WTC11 (cell line): Measurements from ENCODE around the gene NHSL2. TPM values are rescaled to one million over a fixed set of nuclear protein-coding genes. Genes with fewer than 3 reads are reported as not detected.

ENCODE experiments used
- ATAC-seq: fragments of 200-7000 bp; cut with Tn5 transposase; 2 replicates; pipeline ENCODE4 v1.10.0; 2021; ENCODE audit warnings: mild to moderate bottlenecking, moderate library complexity
- CTCF ChIA-PET: fragments of 300-600 bp; sonication (Branson Sonifier 250); formaldehyde crosslinking; loops from one replicate; lab custom pipeline; 2021; ENCODE audit warnings: antibody characterized with exemption; lab: Charles Lee
- POLR2A ChIA-PET: fragments of 350-600 bp; sonication (Branson Sonifier 250); formaldehyde crosslinking; loops from one replicate; lab custom pipeline; 2021; ENCODE audit warnings: antibody characterized with exemption; lab: Charles Lee
- DNase-seq: peaks from one replicate; pipeline ENCODE4 v3.0.0; 2021; ENCODE audit warnings: low spot score
- H3K27ac Mint-ChIP-seq: 2 replicates; pipeline ENCODE4 v1.8.0; 2021; ENCODE audit warnings: mixed read lengths
- H3K27me3 Mint-ChIP-seq: 2 replicates; pipeline ENCODE4 v1.8.0; 2021; ENCODE audit warnings: low read depth, mild to moderate bottlenecking, moderate library complexity, mixed read lengths
- H3K36me3 Mint-ChIP-seq: 2 replicates; pipeline ENCODE4 v1.8.0; 2021; ENCODE audit warnings: mixed read lengths
- H3K4me1 Mint-ChIP-seq: 2 replicates; pipeline ENCODE4 v1.8.0; 2022; ENCODE audit warnings: mixed read lengths
- H3K4me3 Mint-ChIP-seq: 2 replicates; pipeline ENCODE4 v1.8.0; 2021; ENCODE audit warnings: mild to moderate bottlenecking, moderate library complexity, mixed read lengths
- H3K9me3 Mint-ChIP-seq: 2 replicates; pipeline ENCODE4 v1.8.0; 2021; ENCODE audit warnings: mixed read lengths
- ATF1 ChIP-seq: sonication (generic); formaldehyde crosslinking; IDR thresholded peaks from 2 replicates; pipeline ENCODE4 v1.8.1; 2023; ENCODE audit warnings: mild to moderate bottlenecking, moderate library complexity, missing genetic modification reagents
- CBFB ChIP-seq: sonication (generic); formaldehyde crosslinking; IDR thresholded peaks from 2 replicates; pipeline ENCODE4 v1.8.1; 2022; ENCODE audit warnings: mild to moderate bottlenecking, low read depth, missing genetic modification reagents
- CREB1 ChIP-seq: sonication (generic); formaldehyde crosslinking; IDR thresholded peaks from 2 replicates; pipeline ENCODE4 v1.8.0; 2023; ENCODE audit warnings: mild to moderate bottlenecking, missing genetic modification reagents
- CREM ChIP-seq: sonication (generic); formaldehyde crosslinking; IDR thresholded peaks from 2 replicates; pipeline ENCODE4 v1.8.1; 2022; ENCODE audit warnings: mild to moderate bottlenecking, missing genetic modification reagents, moderate library complexity
- EMX1 ChIP-seq: fragments of 250-450 bp; sonication (Bioruptor Pico); IDR thresholded peaks from 2 replicates; pipeline ENCODE4 v1.8.0; 2021; ENCODE audit warnings: mild to moderate bottlenecking
- ERG ChIP-seq: fragments of 250-450 bp; sonication (Bioruptor Pico); IDR thresholded peaks from 2 replicates; pipeline ENCODE4 v1.8.0; 2021; ENCODE audit warnings: mild to moderate bottlenecking
- ESRRA ChIP-seq: sonication (generic); formaldehyde crosslinking; IDR thresholded peaks from 2 replicates; pipeline ENCODE4 v1.8.1; 2022; ENCODE audit warnings: mild to moderate bottlenecking, missing genetic modification reagents, borderline replicate concordance
- ETV6 ChIP-seq: sonication (generic); formaldehyde crosslinking; IDR thresholded peaks from 2 replicates; pipeline ENCODE4 v1.8.1; 2022; ENCODE audit warnings: mild to moderate bottlenecking, missing genetic modification reagents
- FOXP4 ChIP-seq: sonication (generic); formaldehyde crosslinking; IDR thresholded peaks from 2 replicates; pipeline ENCODE4 v1.8.0; 2022; ENCODE audit warnings: mild to moderate bottlenecking, missing genetic modification reagents
- GTF2I ChIP-seq: fragments of 250-450 bp; sonication (Bioruptor Pico); conservative IDR thresholded peaks from 2 replicates; pipeline ENCODE4 v1.4.0; 2021; ENCODE audit warnings: mild to moderate bottlenecking
- IRF2 ChIP-seq: sonication (generic); formaldehyde crosslinking; IDR thresholded peaks from 2 replicates; pipeline ENCODE4 v1.8.0; 2022; ENCODE audit warnings: low read depth, missing genetic modification reagents, borderline replicate concordance
- JAZF1 ChIP-seq: fragments of 250-450 bp; sonication (Bioruptor Pico); IDR thresholded peaks from 2 replicates; pipeline ENCODE4 v1.9.0; 2021; ENCODE audit warnings: moderate library complexity, mild to moderate bottlenecking, inconsistent platforms
- MXD4 ChIP-seq: fragments of 250-450 bp; sonication (Bioruptor Pico); IDR thresholded peaks from 2 replicates; pipeline ENCODE4 v1.8.0; 2021; ENCODE audit warnings: mild to moderate bottlenecking, moderate library complexity, borderline replicate concordance
- NR2C2 ChIP-seq: sonication (generic); formaldehyde crosslinking; IDR thresholded peaks from 2 replicates; pipeline ENCODE4 v1.8.0; 2022; ENCODE audit warnings: mild to moderate bottlenecking, missing genetic modification reagents
- PRRX2 ChIP-seq: fragments of 250-450 bp; sonication (Bioruptor Pico); IDR thresholded peaks from 2 replicates; pipeline ENCODE4 v1.8.0; 2021; ENCODE audit warnings: mild to moderate bottlenecking
- SP1 ChIP-seq: sonication (generic); formaldehyde crosslinking; conservative IDR thresholded peaks from 2 replicates; pipeline ENCODE4 v1.8.1; 2022; ENCODE audit warnings: missing genetic modification reagents
- STAT6 ChIP-seq: sonication (generic); formaldehyde crosslinking; conservative IDR thresholded peaks from 2 replicates; pipeline ENCODE4 v1.8.1; 2023; ENCODE audit warnings: mild to moderate bottlenecking, low read depth, missing genetic modification reagents, moderate library complexity
- USF2 ChIP-seq: sonication (generic); formaldehyde crosslinking; IDR thresholded peaks from 2 replicates; pipeline ENCODE4 v1.8.1; 2023; ENCODE audit warnings: mild to moderate bottlenecking, missing genetic modification reagents, moderate library complexity
- ZNF219 ChIP-seq: sonication (generic); formaldehyde crosslinking; IDR thresholded peaks from 2 replicates; pipeline ENCODE4 v1.8.0; 2023; ENCODE audit warnings: missing genetic modification reagents, mild to moderate bottlenecking, borderline replicate concordance
- ZNF281 ChIP-seq: sonication (generic); formaldehyde crosslinking; IDR thresholded peaks from 2 replicates; pipeline ENCODE4 v1.8.0; 2023; ENCODE audit warnings: mild to moderate bottlenecking, missing genetic modification reagents
- ZNF317 ChIP-seq: sonication (generic); formaldehyde crosslinking; IDR thresholded peaks from 2 replicates; pipeline ENCODE4 v1.8.1; 2023; ENCODE audit warnings: low read depth, mild to moderate bottlenecking, moderate library complexity, missing genetic modification reagents, borderline replicate concordance
- ZNF416 ChIP-seq: fragments of 250-450 bp; sonication (Bioruptor Pico); IDR thresholded peaks from 2 replicates; pipeline ENCODE4 v1.9.0; 2021; ENCODE audit warnings: mild to moderate bottlenecking, inconsistent platforms
- ZNF425 ChIP-seq: fragments of 250-450 bp; sonication (Bioruptor Pico); conservative IDR thresholded peaks from 2 replicates; pipeline ENCODE4 v1.9.0; 2021; ENCODE audit warnings: mild to moderate bottlenecking
- ZNF512 ChIP-seq: sonication (generic); formaldehyde crosslinking; IDR thresholded peaks from 2 replicates; pipeline ENCODE4 v1.8.1; 2022; ENCODE audit warnings: missing genetic modification reagents, borderline replicate concordance
- total RNA-seq: library from RNA; stranded (reverse); gene quantifications from 3 replicates; pipeline ENCODE4 v1.2.3, GENCODE V29; 2021

The NHSL2 gene
- total RNA-seq, 1 experiment from 2014 or later: 7.9 TPM

- DNase-seq: no peak
- H3K27me3 Mint-ChIP-seq: no peaks in the 10 kb centered on the region
- TF ChIP-seq ZNF281 (CRISPR knock-in tag) (no peak), CREM (CRISPR knock-in tag) (no peak), SP1 (CRISPR knock-in tag) (no peak), STAT6 (CRISPR knock-in tag) (no peak), ZNF416 (CRISPR knock-in tag) (no peak), JAZF1 (CRISPR knock-in tag) (no peak), USF2 (CRISPR knock-in tag) (no peak), ERG (CRISPR knock-in tag) (no peak), ZNF219 (no peak), GTF2I (CRISPR knock-in tag) (no peak), ATF1 (CRISPR knock-in tag) (no peak), PRRX2 (CRISPR knock-in tag) (no peak), MXD4 (CRISPR knock-in tag) (no peak), EMX1 (CRISPR knock-in tag) (no peak), CREB1 (CRISPR knock-in tag) (no peak), IRF2 (CRISPR knock-in tag) (no peak)
- H3K27ac Mint-ChIP-seq: no peak overlapping the region
- no peaks in the 10 kb centered on the region for H3K9me3 Mint-ChIP-seq
- ATAC-seq: no peak
- POLR2A ChIA-PET: no interaction called here
- H3K4me1 Mint-ChIP-seq: peaks cover 45% of the 10 kb centered on the region
- CTCF ChIA-PET: interaction anchor here (0.8 to 1.0 kb wide), 3 partner anchors 19 to 80 kb away, joined by 3 read pairs; partner anchors contain the start of gene NHSL2
- H3K4me3 Mint-ChIP-seq: no peak overlapping the region
- no peaks in the 10 kb centered on the region for H3K36me3 Mint-ChIP-seq
Measured at GRCh38 chrX:71938371-71938770, 27.7 kb downstream of the NHSL2 start.

- no peaks in the 10 kb centered on the region for H3K36me3 Mint-ChIP-seq
- peaks cover 36% of the 10 kb centered on the region for H3K4me1 Mint-ChIP-seq
- no peaks in the 10 kb centered on the region for H3K27me3 Mint-ChIP-seq
- no peak overlapping the region for H3K4me3 Mint-ChIP-seq
- CTCF ChIA-PET: interaction anchor here (1.2 to 1.3 kb wide), 2 partner anchors 30 to 56 kb away, joined by 3 to 6 read pairs; partner anchors contain the start of gene NHSL2
- ATAC-seq (no peak), DNase-seq (no peak)
- no peak overlapping the region for H3K27ac Mint-ChIP-seq
- no peak for TF ChIP-seq ZNF512
- TF ChIP-seq ESRRA: no peak
- TF ChIP-seq NR2C2 (CRISPR knock-in tag): no peak
- no peak for TF ChIP-seq CBFB (CRISPR knock-in tag)
- no peak for TF ChIP-seq FOXP4 (CRISPR knock-in tag)
- TF ChIP-seq ZNF416 (CRISPR knock-in tag): no peak
- TF ChIP-seq ETV6 (CRISPR knock-in tag): no peak
- no peak for TF ChIP-seq ZNF425 (CRISPR knock-in tag)
- no peak for TF ChIP-seq ZNF317 (CRISPR knock-in tag)
- POLR2A ChIA-PET: no interaction called here
- no peaks in the 10 kb centered on the region for H3K9me3 Mint-ChIP-seq
Measured at GRCh38 chrX:71941145-71941544, 30.5 kb downstream of the NHSL2 start.
